K562 (cell line): ENCODE measurements around the gene MFAP5. TPM values are rescaled to one million over a fixed set of nuclear protein-coding genes. Genes with fewer than 3 reads are reported as not detected.
A peak's percentile ranks its signal among the peaks of the same experiment; 100 is the strongest.

Experiments used
- ATF1 ChIP-seq, 2 experiments: fragments of 450-650 bp in 1 of 2; IDR thresholded peaks; 2 replicates each; pipeline ENCODE4 v1.6.1; 2016; ENCODE audit warnings: missing compliant biosample characterization in 1 of 2, missing genetic modification characterization in 1 of 2
- MED1 ChIP-seq: sonication (generic); formaldehyde crosslinking; IDR thresholded peaks from 2 replicates; pipeline ENCODE4 v1.8.1; 2023; ENCODE audit warnings: missing genetic modification reagents, borderline replicate concordance
- PCBP1 ChIP-seq: fragments of 200-400 bp; formaldehyde crosslinking; IDR thresholded peaks from 2 replicates; pipeline ENCODE4 v1.6.1; 2018; ENCODE audit warnings: mild to moderate bottlenecking, low read depth, low read length; ENCODE audit not compliant: poor library complexity, severe bottlenecking
- PHF8 ChIP-seq: fragments of 200-600 bp; sonication (generic); IDR thresholded peaks from 2 replicates; pipeline ENCODE4 v1.6.1; 2012; ENCODE audit warnings: mixed run types, mild to moderate bottlenecking, inconsistent platforms, low read length, moderate library complexity, borderline replicate concordance
- RBFOX2 ChIP-seq: fragments of 200-400 bp; formaldehyde crosslinking; IDR thresholded peaks from 2 replicates; pipeline ENCODE4 v1.6.1; 2017; ENCODE audit warnings: low read depth, mild to moderate bottlenecking, low read length, moderate library complexity
- SIN3B ChIP-seq: fragments of 450-650 bp; IDR thresholded peaks from 2 replicates; pipeline ENCODE4 v1.6.1; 2017; ENCODE audit warnings: low read depth, mild to moderate bottlenecking, moderate library complexity
- TFAM ChIP-seq: fragments of 250-450 bp; sonication (Bioruptor Pico); conservative IDR thresholded peaks from 2 replicates; pipeline ENCODE4 v1.5.0; 2021; ENCODE audit warnings: mild to moderate bottlenecking, moderate library complexity
- ZNF316 ChIP-seq: fragments of 450-650 bp; IDR thresholded peaks from 2 replicates; pipeline ENCODE4 v1.6.1; 2016
- polyA plus RNA-seq, 8 experiments: library from polyadenylated mRNA; depleted of rRNA in 4 of 8; stranded (reverse) in 5 of 8; unstranded in 3 of 8; fragments of >200 nt; fragmentation: Nextera tagmentation in 2 of 8; fragmentation: Illumina TruSeq in 1 of 8; extraction: Ambion mirVana in 2 of 8; extraction: Trizol in 1 of 8; gene quantifications; 2 replicates each; pipeline versions ENCODE4 v1.2.1 to v1.2.3, GENCODE V29; 2011 to 2014; ENCODE audit warnings: inconsistent platforms in 1 of 8, missing spikeins in 1 of 8
- total RNA-seq, 7 experiments: library from RNA; depleted of rRNA in 6 of 7; stranded (reverse); fragments of >200 nt in 6 of 7; fragmentation: Illumina TruSeq in 2 of 7; extraction: Trizol in 2 of 7; gene quantifications; 2 replicates each; pipeline versions ENCODE4 v1.2.1 to v1.2.3, GENCODE V29; 2011 to 2021; ENCODE audit warnings: low replicate concordance in 1 of 7
- TF ChIP-seq, protein P1 (sequence below): fragments of 450-650 bp; IDR thresholded peaks from 2 replicates; pipeline ENCODE4 v1.6.1; 2017; ENCODE audit warnings: antibody characterized with exemption
- TF ChIP-seq, protein P2 (sequence below): fragments of 450-650 bp; IDR thresholded peaks from 2 replicates; pipeline ENCODE4 v1.6.1; 2016; ENCODE audit warnings: borderline replicate concordance
- TF ChIP-seq, protein P3 (sequence below): sonication (generic); formaldehyde crosslinking; IDR thresholded peaks from 2 replicates; pipeline ENCODE4 v1.8.1; 2023; ENCODE audit warnings: mild to moderate bottlenecking, missing genetic modification reagents
- TF ChIP-seq, protein P4 (sequence below): sonication (generic); formaldehyde crosslinking; IDR thresholded peaks from 2 replicates; pipeline ENCODE4 v1.5.0; 2020; ENCODE audit warnings: missing genetic modification reagents
- TF ChIP-seq, protein P5 (sequence below): fragments of 250-450 bp; sonication (Bioruptor Pico); IDR thresholded peaks from 2 replicates; pipeline ENCODE4 v1.5.0; 2021

Gene MFAP5
- total and polyA plus RNA-seq, 9 of the 15 experiments (the other 6 are each of a cell fraction or from before 2014, with no cell fraction given) = not detected

DNA sequence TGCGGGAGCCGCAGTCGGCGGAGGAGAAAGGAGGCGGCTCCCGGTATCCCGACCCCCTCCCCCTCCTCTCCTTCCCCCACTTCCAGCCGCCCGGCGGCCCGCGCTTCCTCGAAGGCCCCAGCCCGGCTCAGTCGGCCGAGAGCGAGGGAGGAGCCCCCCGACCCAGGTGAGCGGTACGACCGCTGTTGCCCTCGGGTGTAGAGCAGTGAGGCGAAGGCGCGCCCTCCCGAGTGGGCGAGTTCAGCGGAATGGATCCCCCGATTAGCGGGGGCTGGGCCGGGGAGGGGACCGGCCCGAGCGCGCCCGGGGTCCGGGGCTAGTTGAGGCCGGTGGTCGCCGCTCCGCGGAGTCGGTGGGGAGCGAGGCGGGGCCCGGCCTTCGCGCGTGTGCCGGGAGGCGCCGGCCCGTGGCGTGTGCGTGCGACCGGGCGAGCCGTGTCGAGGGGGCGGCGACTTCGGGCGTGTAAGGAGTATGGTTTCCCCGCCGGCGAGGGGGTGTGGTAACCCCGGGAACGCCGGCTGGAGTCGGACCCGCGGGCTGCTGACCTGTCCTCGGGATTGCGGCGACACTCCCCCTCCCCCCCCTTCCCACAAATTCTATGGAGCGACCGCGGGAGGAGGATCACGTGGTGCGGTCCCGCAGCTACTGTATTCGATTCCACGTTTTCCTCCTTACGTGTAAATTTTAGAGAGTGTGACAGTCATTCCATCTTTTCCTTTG is 35.7 kb upstream of the MFAP5 start (continued):
- no peak for TF ChIP-seq ZNF316
- TF ChIP-seq, protein P1, sequence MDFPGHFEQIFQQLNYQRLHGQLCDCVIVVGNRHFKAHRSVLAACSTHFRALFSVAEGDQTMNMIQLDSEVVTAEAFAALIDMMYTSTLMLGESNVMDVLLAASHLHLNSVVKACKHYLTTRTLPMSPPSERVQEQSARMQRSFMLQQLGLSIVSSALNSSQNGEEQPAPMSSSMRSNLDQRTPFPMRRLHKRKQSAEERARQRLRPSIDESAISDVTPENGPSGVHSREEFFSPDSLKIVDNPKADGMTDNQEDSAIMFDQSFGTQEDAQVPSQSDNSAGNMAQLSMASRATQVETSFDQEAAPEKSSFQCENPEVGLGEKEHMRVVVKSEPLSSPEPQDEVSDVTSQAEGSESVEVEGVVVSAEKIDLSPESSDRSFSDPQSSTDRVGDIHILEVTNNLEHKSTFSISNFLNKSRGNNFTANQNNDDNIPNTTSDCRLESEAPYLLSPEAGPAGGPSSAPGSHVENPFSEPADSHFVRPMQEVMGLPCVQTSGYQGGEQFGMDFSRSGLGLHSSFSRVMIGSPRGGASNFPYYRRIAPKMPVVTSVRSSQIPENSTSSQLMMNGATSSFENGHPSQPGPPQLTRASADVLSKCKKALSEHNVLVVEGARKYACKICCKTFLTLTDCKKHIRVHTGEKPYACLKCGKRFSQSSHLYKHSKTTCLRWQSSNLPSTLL = no peak
- TF ChIP-seq, protein P2, sequence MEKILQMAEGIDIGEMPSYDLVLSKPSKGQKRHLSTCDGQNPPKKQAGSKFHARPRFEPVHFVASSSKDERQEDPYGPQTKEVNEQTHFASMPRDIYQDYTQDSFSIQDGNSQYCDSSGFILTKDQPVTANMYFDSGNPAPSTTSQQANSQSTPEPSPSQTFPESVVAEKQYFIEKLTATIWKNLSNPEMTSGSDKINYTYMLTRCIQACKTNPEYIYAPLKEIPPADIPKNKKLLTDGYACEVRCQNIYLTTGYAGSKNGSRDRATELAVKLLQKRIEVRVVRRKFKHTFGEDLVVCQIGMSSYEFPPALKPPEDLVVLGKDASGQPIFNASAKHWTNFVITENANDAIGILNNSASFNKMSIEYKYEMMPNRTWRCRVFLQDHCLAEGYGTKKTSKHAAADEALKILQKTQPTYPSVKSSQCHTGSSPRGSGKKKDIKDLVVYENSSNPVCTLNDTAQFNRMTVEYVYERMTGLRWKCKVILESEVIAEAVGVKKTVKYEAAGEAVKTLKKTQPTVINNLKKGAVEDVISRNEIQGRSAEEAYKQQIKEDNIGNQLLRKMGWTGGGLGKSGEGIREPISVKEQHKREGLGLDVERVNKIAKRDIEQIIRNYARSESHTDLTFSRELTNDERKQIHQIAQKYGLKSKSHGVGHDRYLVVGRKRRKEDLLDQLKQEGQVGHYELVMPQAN = peak; percentile 72; the same call in 1 of the 2 replicates
- TF ChIP-seq RBFOX2 = peak; percentile 74
- TF ChIP-seq TFAM (CRISPR knock-in tag) = no peak
- TF ChIP-seq MED1 (CRISPR knock-in tag) = 0 out of 2 replicates have a peak, but pooled peaks have one; percentile 21
- peak; percentile 52; the same call in 1 of the 2 replicates for TF ChIP-seq PHF8
- TF ChIP-seq, protein P3, sequence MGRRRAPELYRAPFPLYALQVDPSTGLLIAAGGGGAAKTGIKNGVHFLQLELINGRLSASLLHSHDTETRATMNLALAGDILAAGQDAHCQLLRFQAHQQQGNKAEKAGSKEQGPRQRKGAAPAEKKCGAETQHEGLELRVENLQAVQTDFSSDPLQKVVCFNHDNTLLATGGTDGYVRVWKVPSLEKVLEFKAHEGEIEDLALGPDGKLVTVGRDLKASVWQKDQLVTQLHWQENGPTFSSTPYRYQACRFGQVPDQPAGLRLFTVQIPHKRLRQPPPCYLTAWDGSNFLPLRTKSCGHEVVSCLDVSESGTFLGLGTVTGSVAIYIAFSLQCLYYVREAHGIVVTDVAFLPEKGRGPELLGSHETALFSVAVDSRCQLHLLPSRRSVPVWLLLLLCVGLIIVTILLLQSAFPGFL (CRISPR knock-in tag) = no peak
- TF ChIP-seq SIN3B = no peak
- peak; percentile 65 for TF ChIP-seq PCBP1
- no peak for TF ChIP-seq ATF1 (CRISPR knock-in tag; IDR thresholded peaks at IDR 0.05)
- 0 out of 2 replicates have a peak, but pooled peaks have one; percentile 21 for TF ChIP-seq ATF1 (tag; IDR thresholded peaks at IDR 0.05)
- TF ChIP-seq, protein P4, sequence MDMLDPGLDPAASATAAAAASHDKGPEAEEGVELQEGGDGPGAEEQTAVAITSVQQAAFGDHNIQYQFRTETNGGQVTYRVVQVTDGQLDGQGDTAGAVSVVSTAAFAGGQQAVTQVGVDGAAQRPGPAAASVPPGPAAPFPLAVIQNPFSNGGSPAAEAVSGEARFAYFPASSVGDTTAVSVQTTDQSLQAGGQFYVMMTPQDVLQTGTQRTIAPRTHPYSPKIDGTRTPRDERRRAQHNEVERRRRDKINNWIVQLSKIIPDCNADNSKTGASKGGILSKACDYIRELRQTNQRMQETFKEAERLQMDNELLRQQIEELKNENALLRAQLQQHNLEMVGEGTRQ (CRISPR knock-in tag) = peak; percentile 77
- TF ChIP-seq, protein P5, sequence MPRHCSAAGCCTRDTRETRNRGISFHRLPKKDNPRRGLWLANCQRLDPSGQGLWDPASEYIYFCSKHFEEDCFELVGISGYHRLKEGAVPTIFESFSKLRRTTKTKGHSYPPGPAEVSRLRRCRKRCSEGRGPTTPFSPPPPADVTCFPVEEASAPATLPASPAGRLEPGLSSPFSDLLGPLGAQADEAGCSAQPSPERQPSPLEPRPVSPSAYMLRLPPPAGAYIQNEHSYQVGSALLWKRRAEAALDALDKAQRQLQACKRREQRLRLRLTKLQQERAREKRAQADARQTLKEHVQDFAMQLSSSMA (CRISPR knock-in tag) = no peak
